IPS DF 6.9 (cell line): ENCODE measurements around the gene ARHGAP6.

Source experiments
- DNase-seq: peaks from one replicate; pipeline ENCODE4 v3.0.0-alpha.2; 2013; ENCODE audit warnings: low read depth, low spot score
- H3K27ac ChIP-seq: one replicate; pipeline ENCODE4 v1.5.1; 2013; ENCODE audit warnings: low read length, control low read depth
- H3K27me3 ChIP-seq: 2 replicates; pipeline ENCODE4 v1.6.1; 2013; ENCODE audit warnings: mild to moderate bottlenecking, low read length; ENCODE audit not compliant: control insufficient read depth, insufficient read depth
- H3K36me3 ChIP-seq: 2 replicates; pipeline ENCODE4 v1.6.1; 2013; ENCODE audit warnings: low read length; ENCODE audit not compliant: control insufficient read depth, insufficient read depth
- H3K4me1 ChIP-seq: 2 replicates; pipeline ENCODE4 v1.6.1; 2013; ENCODE audit warnings: low read length; ENCODE audit not compliant: control insufficient read depth, insufficient read depth
- H3K4me3 ChIP-seq: 2 replicates; pipeline ENCODE4 v1.5.1; 2013; ENCODE audit warnings: mild to moderate bottlenecking, low read length
- H3K9me3 ChIP-seq: 2 replicates; pipeline ENCODE4 v1.6.1; 2013; ENCODE audit warnings: low read length, inconsistent platforms; ENCODE audit not compliant: control insufficient read depth, insufficient read depth
- WGBS: extraction: QIAGEN DNeasy Blood & Tissue Kit; methylation state at CpG from one replicate; pipeline ENCODE4 v1.1.7; 2013; ENCODE audit warnings: mixed read lengths, missing lambda C conversion rate; ENCODE audit not compliant: insufficient read length, insufficient coverage; 5-methylcytosine and 5-hydroxymethylcytosine counted together

The ARHGAP6 gene

GRCh38 chrX:11672213-11672612 lies 6.5 kb upstream of the ARHGAP6 start:
- WGBS: no CpG with 5 or more reads among the region's 4 CpGs
- Histone ChIP-seq H3K27me3 (peaks cover 2% of the 10 kb centered on the region; the same call in 1 of the 2 replicates), H3K27ac (no peak overlapping the region), H3K4me3 (no peak overlapping the region), H3K36me3 (no peaks in the 10 kb centered on the region), H3K9me3 (no peaks in the 10 kb centered on the region), H3K4me1 (no peaks in the 10 kb centered on the region)
- DNase-seq: no peak

GRCh38 chrX:11670316-11670715 lies 4.6 kb upstream of the ARHGAP6 start:
- Histone ChIP-seq H3K4me1 (no peaks in the 10 kb centered on the region), H3K9me3 (no peaks in the 10 kb centered on the region), H3K27ac (no peak overlapping the region), H3K36me3 (no peaks in the 10 kb centered on the region), H3K27me3 (peaks cover 10% of the 10 kb centered on the region; the same call in 1 of the 2 replicates), H3K4me3 (no peak overlapping the region)
- WGBS: no CpG with 5 or more reads among the region's 1 CpG
- no peak for DNase-seq

GRCh38 chrX:11666952-11667685 lies 1.4 kb upstream of the ARHGAP6 start:
- Histone ChIP-seq H3K27me3 (peaks cover 29% of the 10 kb centered on the region), H3K4me3 (no peak overlapping the region)
- WGBS: no CpG with 5 or more reads among the region's 12 CpGs

GRCh38 chrX:11666164-11666563 lies 444 bp upstream of the ARHGAP6 start:
- peaks cover 33% of the 10 kb centered on the region for H3K27me3 ChIP-seq
- H3K27ac ChIP-seq: no peak overlapping the region
- no peaks in the 10 kb centered on the region for H3K4me1 ChIP-seq
- no peaks in the 10 kb centered on the region for H3K36me3 ChIP-seq
- no CpG with 5 or more reads among the region's 24 CpGs for WGBS
- DNase-seq: no peak
- H3K9me3 ChIP-seq: no peaks in the 10 kb centered on the region
- peak overlapping the region; percentile 1; the same call in 1 of the 2 replicates for H3K4me3 ChIP-seq

More at GRCh38 chrX:11666952-11667685, 1.4 kb upstream of the ARHGAP6 start:
- no peaks in the 10 kb centered on the region for H3K4me1 ChIP-seq
- H3K9me3 ChIP-seq: no peaks in the 10 kb centered on the region
- DNase-seq: no peak
- no peaks in the 10 kb centered on the region for H3K36me3 ChIP-seq
- H3K27ac ChIP-seq: no peak overlapping the region

- Histone ChIP-seq H3K27me3 (peaks cover 34% of the 10 kb centered on the region), H3K9me3 (no peaks in the 10 kb centered on the region), H3K4me3 (peak overlapping the region; percentile 52; the same call in 1 of the 2 replicates), H3K27ac (no peak overlapping the region), H3K4me1 (no peaks in the 10 kb centered on the region), H3K36me3 (no peaks in the 10 kb centered on the region)
- WGBS: no CpG with 5 or more reads among the region's 73 CpGs
- DNase-seq: no peak
Measured at GRCh38 chrX:11664211-11665167, 1.2 kb downstream of the ARHGAP6 start.

GRCh38 chrX:11663875-11664210 lies 1.9 kb downstream of the ARHGAP6 start:
- no peak for DNase-seq

GRCh38 chrX:11655282-11656015 lies 10.3 kb downstream of the ARHGAP6 start:
- DNase-seq: no peak
- H3K27me3 ChIP-seq: no peaks in the 10 kb centered on the region

More at GRCh38 chrX:11663875-11664210, 1.9 kb downstream of the ARHGAP6 start:
- H3K4me3 ChIP-seq: no peak overlapping the region
- peaks cover 34% of the 10 kb centered on the region for H3K27me3 ChIP-seq
- no peaks in the 10 kb centered on the region for H3K9me3 ChIP-seq
- no peak overlapping the region for H3K27ac ChIP-seq
- no peaks in the 10 kb centered on the region for H3K36me3 ChIP-seq
- H3K4me1 ChIP-seq: no peaks in the 10 kb centered on the region
- WGBS: no CpG with 5 or more reads among the region's 6 CpGs

GRCh38 chrX:11648705-11649519 lies 16.8 kb downstream of the ARHGAP6 start:
- Histone ChIP-seq H3K36me3 (no peaks in the 10 kb centered on the region), H3K27ac (no peak overlapping the region), H3K27me3 (no peaks in the 10 kb centered on the region), H3K9me3 (no peaks in the 10 kb centered on the region), H3K4me3 (no peak overlapping the region), H3K4me1 (no peaks in the 10 kb centered on the region)
- no CpG with 5 or more reads among the region's 5 CpGs for WGBS
- DNase-seq: no peak

More at GRCh38 chrX:11655282-11656015, 10.3 kb downstream of the ARHGAP6 start:
- Histone ChIP-seq H3K36me3 (no peaks in the 10 kb centered on the region), H3K9me3 (no peaks in the 10 kb centered on the region), H3K27ac (no peak overlapping the region), H3K4me3 (no peak overlapping the region), H3K4me1 (no peaks in the 10 kb centered on the region)
- WGBS: no CpG with 5 or more reads among the region's 7 CpGs

- H3K36me3 ChIP-seq: no peaks in the 10 kb centered on the region
- WGBS: no CpG with 5 or more reads among the region's 3 CpGs
- no peak for DNase-seq
- no peaks in the 10 kb centered on the region for H3K4me1 ChIP-seq
- H3K27me3 ChIP-seq: no peaks in the 10 kb centered on the region
- H3K4me3 ChIP-seq: no peak overlapping the region
- H3K27ac ChIP-seq: no peak overlapping the region
- H3K9me3 ChIP-seq: no peaks in the 10 kb centered on the region
Measured at GRCh38 chrX:11647138-11647537, 18.6 kb downstream of the ARHGAP6 start.
